Lung (tissue), 12 donors: ENCODE measurements around the gene GPX2. TPM values are rescaled to one million over a fixed set of nuclear protein-coding genes. Genes with fewer than 3 reads are reported as not detected.

ENCODE experiments used
- ATAC-seq: fragments of 200-7000 bp; cut with Tn5 transposase; one replicate; pipeline ENCODE4 v1.9.1; 2020; ENCODE audit warnings: moderate number of reproducible peaks; ENCODE audit not compliant: insufficient read depth, low FRiP score
- DNase-seq, 3 donors: peaks; one replicate each; pipeline ENCODE4 v3.0.0-alpha.2; 2013 to 2017
- H3K27ac ChIP-seq, 2 donors: one replicate each; pipeline ENCODE4 v1.5.1; 2013; ENCODE audit warnings: mild to moderate bottlenecking in 2 of 2, moderate library complexity in 2 of 2, control low read depth in 1 of 2, inconsistent platforms in 1 of 2, low read depth in 1 of 2, low read length in 1 of 2
- H3K27me3 ChIP-seq, 3 donors: one replicate each; pipeline ENCODE4 v1.5.1; 2013; ENCODE audit warnings: low read length in 2 of 3; ENCODE audit not compliant: control insufficient read depth in 3 of 3, insufficient read depth in 3 of 3
- H3K36me3 ChIP-seq, 4 donors: one replicate each; pipeline ENCODE4 v1.5.1; 2013; ENCODE audit warnings: low read length in 4 of 4, mild to moderate bottlenecking in 1 of 4, moderate library complexity in 1 of 4; ENCODE audit not compliant: control insufficient read depth in 4 of 4, insufficient read depth in 4 of 4
- H3K4me1 ChIP-seq, 5 donors: one replicate each; pipeline ENCODE4 v1.5.1; 2013; ENCODE audit warnings: low read length in 5 of 5, mild to moderate bottlenecking in 2 of 5, moderate library complexity in 1 of 5; ENCODE audit not compliant: control insufficient read depth in 5 of 5, insufficient read depth in 5 of 5
- H3K4me3 ChIP-seq: one replicate; pipeline ENCODE4 v1.5.1; 2013; ENCODE audit warnings: mild to moderate bottlenecking, control low read depth, moderate library complexity
- H3K9ac ChIP-seq, 2 donors: one replicate each; pipeline ENCODE4 v1.5.1; 2013; ENCODE audit warnings: low read length in 2 of 2, control low read depth in 1 of 2; ENCODE audit not compliant: insufficient read depth in 1 of 2
- H3K9me3 ChIP-seq, 4 donors: one replicate each; pipeline ENCODE4 v1.5.1; 2013; ENCODE audit warnings: low read length in 3 of 4, mild to moderate bottlenecking in 1 of 4, moderate library complexity in 1 of 4; ENCODE audit not compliant: control insufficient read depth in 4 of 4, insufficient read depth in 3 of 4
- WGBS, 2 donors: extraction: QIAGEN DNeasy Blood & Tissue Kit; methylation state at CpG; one replicate each; pipeline ENCODE4 v1.1.7; 2013; 5-methylcytosine and 5-hydroxymethylcytosine counted together
- polyA plus RNA-seq, 2 donors: library from polyadenylated mRNA; stranded (reverse); fragments of 200-250 nt; gene quantifications; one replicate each; pipeline ENCODE4 v1.2.1, GENCODE V29; 2013
- total RNA-seq, 2 donors: library from RNA; depleted of rRNA in 1 of 2; stranded (reverse); fragments of >200 nt in 1 of 2; gene quantifications; one replicate each; pipeline ENCODE4 v1.2.1, GENCODE V29; 2014 to 2021
- TF ChIP-seq, protein P1 (sequence below): IDR thresholded peaks from 2 replicates; pipeline ENCODE4 v1.5.1; 2012; ENCODE audit warnings: mild to moderate bottlenecking; ENCODE audit errors: control extremely low read depth, extremely low read depth
- donor health status: control.
- donor health status: control.
- donor health status: Bipolar disorder and iron deficiency.
- donor health status: healthy.
- donor health status: DM: yes; HTN: yes; CAD: no.

GPX2 gene
- total and polyA plus RNA-seq, 4 donors, result 2.9 to 11.3 (median 3.4) TPM; not detected in 1

DNA sequence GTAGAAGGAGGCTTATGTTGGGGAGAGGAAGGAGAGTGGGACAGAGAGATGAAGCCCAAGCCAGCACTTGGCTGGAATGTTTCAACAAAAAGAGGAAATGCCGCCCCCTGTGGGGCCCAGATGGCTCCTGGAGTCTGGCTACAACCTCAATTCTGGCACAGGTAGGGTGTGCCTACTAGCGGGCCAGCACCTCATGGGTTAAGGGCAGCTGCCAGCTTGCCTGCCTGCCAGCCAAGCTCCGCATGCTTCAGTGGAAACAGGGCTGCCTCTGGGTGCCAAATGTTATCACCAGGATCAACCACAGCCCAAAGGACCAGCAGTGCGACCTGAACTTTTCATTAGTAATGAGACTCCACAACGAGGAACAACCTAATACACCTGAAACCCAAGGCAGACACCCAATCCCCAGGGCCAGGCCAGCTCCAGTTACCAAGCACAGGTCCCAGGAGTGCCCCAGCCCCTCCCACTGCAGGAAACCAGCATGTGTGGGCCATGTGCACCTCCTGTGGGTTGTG, 18.3 kb upstream of the GPX2 start:
- DNase-seq (no peak), ATAC-seq (no peak)
- no peaks in the 10 kb centered on the region for H3K9me3 ChIP-seq
- no peaks in the 10 kb centered on the region for H3K36me3 ChIP-seq
- H3K9ac ChIP-seq, result no peak overlapping the region
- WGBS, 2 donors, result 67 to 68% methylated on average over 5 of the region's 5 CpGs
- H3K4me1 ChIP-seq, result peaks cover 0 to 4% (median 0%) of the 10 kb centered on the region in 5 donors
- H3K27ac ChIP-seq, result no peak overlapping the region
- H3K4me3 ChIP-seq, result no peak overlapping the region
- TF ChIP-seq, protein P1, sequence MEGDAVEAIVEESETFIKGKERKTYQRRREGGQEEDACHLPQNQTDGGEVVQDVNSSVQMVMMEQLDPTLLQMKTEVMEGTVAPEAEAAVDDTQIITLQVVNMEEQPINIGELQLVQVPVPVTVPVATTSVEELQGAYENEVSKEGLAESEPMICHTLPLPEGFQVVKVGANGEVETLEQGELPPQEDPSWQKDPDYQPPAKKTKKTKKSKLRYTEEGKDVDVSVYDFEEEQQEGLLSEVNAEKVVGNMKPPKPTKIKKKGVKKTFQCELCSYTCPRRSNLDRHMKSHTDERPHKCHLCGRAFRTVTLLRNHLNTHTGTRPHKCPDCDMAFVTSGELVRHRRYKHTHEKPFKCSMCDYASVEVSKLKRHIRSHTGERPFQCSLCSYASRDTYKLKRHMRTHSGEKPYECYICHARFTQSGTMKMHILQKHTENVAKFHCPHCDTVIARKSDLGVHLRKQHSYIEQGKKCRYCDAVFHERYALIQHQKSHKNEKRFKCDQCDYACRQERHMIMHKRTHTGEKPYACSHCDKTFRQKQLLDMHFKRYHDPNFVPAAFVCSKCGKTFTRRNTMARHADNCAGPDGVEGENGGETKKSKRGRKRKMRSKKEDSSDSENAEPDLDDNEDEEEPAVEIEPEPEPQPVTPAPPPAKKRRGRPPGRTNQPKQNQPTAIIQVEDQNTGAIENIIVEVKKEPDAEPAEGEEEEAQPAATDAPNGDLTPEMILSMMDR, result no peak
- H3K27me3 ChIP-seq, result no peaks in the 10 kb centered on the region

DNA sequence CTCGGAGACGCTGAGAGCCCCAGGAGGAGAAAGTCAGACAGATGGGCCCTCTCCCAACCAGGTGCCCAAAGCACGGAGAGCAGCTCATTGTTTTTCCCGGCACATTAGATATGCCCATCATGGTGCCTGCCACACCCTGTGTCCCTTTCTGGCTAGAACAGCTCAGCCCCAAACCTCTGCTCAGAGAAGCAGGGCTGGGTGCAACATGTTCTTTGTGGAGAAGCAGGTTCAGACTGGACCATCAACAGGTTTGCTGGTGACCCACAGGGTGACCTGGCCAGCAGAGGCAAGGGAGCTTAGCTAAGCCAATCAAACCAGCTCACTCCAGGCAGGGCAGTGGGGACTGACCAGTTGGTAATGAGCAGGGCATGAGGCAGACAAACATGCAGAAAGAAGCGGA, 16.2 kb upstream of the GPX2 start:
- ATAC-seq (no peak), DNase-seq (no peak)
- H3K4me3 ChIP-seq, result no peak overlapping the region
- 96 to 97% methylated on average over 5 of the region's 5 CpGs for WGBS, 2 donors
- H3K27me3 ChIP-seq, result no peaks in the 10 kb centered on the region
- H3K9me3 ChIP-seq, result no peaks in the 10 kb centered on the region
- no peaks in the 10 kb centered on the region for H3K36me3 ChIP-seq
- H3K9ac ChIP-seq, result no peak overlapping the region
- peaks cover 0 to 4% (median 0%) of the 10 kb centered on the region in 5 donors for H3K4me1 ChIP-seq
- no peak overlapping the region for H3K27ac ChIP-seq
- TF ChIP-seq, protein P1, result no peak

DNA sequence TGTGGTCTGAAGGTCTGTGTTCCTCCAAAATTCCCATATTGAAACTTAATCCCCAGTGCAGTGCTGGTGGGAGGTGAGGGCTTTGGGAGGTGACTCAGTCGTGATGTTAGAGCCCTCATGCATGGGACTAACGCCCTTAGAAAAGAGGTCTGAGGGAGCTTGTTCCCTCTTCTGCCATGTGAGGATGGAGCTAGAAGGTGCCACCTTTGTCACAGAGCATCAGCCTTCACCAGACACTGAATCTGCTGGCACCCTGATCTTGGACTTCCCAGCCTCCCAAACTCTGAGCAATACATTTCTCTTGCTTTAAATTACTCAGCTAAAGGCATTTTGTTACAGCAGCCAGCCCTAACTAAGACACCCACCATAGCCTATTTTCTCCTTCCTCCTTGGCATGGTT, 15.7 kb upstream of the GPX2 start:
- H3K9me3 ChIP-seq, result no peaks in the 10 kb centered on the region
- peaks cover 0 to 4% (median 0%) of the 10 kb centered on the region in 5 donors for H3K4me1 ChIP-seq
- no peak overlapping the region for H3K27ac ChIP-seq
- no peak for DNase-seq
- no peak overlapping the region for H3K9ac ChIP-seq
- no peaks in the 10 kb centered on the region for H3K36me3 ChIP-seq
- TF ChIP-seq, protein P1, result no peak
- no peak for ATAC-seq
- no peaks in the 10 kb centered on the region for H3K27me3 ChIP-seq
- no peak overlapping the region for H3K4me3 ChIP-seq
- WGBS, 2 donors, result 92 to 100% methylated on average over 2 of the region's 2 CpGs

DNA sequence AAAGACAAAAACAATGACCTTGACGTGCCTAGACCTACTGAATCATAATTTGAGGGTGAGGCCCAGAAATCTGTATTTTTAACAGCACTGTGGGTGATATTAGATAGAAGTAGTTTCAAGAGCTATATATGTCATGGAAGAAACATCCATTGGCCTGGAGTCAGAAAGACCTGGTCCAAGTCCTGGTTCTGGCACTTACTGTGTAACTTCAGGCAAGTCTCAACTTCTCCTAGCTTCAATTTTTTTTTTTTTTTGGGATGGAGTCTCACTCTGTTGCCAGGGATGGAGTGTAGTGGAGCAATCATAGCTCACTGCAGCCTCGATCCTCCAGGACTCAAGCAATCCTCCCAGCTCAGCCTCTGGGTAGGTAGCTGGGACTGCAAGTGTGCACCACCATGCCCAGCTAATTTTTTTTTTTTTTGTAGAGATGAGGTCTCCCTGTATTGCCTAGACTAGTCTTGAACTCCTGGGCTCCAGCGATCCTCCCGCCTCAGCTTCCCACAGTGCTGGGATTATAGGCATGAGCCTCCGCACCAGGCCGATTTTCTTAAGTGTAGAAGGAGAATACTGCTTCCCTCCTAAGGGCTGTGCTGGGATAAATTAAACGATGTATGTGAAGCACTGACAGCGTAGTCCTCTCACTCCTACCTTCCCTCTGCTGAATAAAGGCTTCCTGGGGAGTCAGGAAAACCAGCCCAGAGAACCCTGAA, 14.3 kb upstream of the GPX2 start:
- ATAC-seq, result no peak
- no peaks in the 10 kb centered on the region for H3K27me3 ChIP-seq
- 87 to 93% methylated on average over 8 of the region's 8 CpGs for WGBS, 2 donors
- no peak for DNase-seq
- no peak overlapping the region for H3K9ac ChIP-seq
- TF ChIP-seq, protein P1, result no peak
- H3K9me3 ChIP-seq, result no peaks in the 10 kb centered on the region
- no peaks in the 10 kb centered on the region for H3K36me3 ChIP-seq
- H3K4me1 ChIP-seq, result peaks cover 0 to 4% (median 0%) of the 10 kb centered on the region in 5 donors
- H3K27ac ChIP-seq, result no peak overlapping the region
- H3K4me3 ChIP-seq, result no peak overlapping the region
